Stimulated activated naive B cell treated with anti-CD40 and anti-IgM and Interleukin-4, amounts not matched to agents 10 μg/mL and 1 μg/mL and 100 μg/mL, for 72 hours (primary cell): ENCODE data around the gene DISC1.

Source experiments
- ATAC-seq, 2 donors: fragments of 150-1000 bp; cut with Tn5 transposase; replicated peaks; 2 replicates each; pipeline ENCODE4 v1.10.0; 2021; ENCODE audit warnings: moderate library complexity in 1 of 2
- DNase-seq: peaks from one replicate; pipeline ENCODE4 v3.0.0; 2021
- H3K27ac Mint-ChIP-seq: one replicate; pipeline ENCODE4 v1.8.0; 2022; ENCODE audit warnings: mild to moderate bottlenecking, mixed read lengths
- H3K27me3 Mint-ChIP-seq, 2 donors: one replicate each; pipeline ENCODE4 v1.8.0; 2022; ENCODE audit warnings: mixed read lengths in 2 of 2
- H3K36me3 Mint-ChIP-seq, 2 donors: one replicate each; pipeline ENCODE4 v1.8.0; 2022; ENCODE audit warnings: mixed read lengths in 2 of 2, mild to moderate bottlenecking in 1 of 2
- H3K4me1 Mint-ChIP-seq, 2 donors: one replicate each; pipeline ENCODE4 v1.8.0; 2022; ENCODE audit warnings: mixed read lengths in 2 of 2, mild to moderate bottlenecking in 1 of 2
- H3K4me3 Mint-ChIP-seq, 2 donors: one replicate each; pipeline ENCODE4 v1.8.0; 2022; ENCODE audit warnings: mild to moderate bottlenecking in 2 of 2, mixed read lengths in 2 of 2, moderate library complexity in 1 of 2
- H3K9me3 Mint-ChIP-seq, 2 donors: one replicate each; pipeline ENCODE4 v1.8.0; 2022; ENCODE audit warnings: mixed read lengths in 2 of 2, mild to moderate bottlenecking in 1 of 2

DISC1 gene

DNA sequence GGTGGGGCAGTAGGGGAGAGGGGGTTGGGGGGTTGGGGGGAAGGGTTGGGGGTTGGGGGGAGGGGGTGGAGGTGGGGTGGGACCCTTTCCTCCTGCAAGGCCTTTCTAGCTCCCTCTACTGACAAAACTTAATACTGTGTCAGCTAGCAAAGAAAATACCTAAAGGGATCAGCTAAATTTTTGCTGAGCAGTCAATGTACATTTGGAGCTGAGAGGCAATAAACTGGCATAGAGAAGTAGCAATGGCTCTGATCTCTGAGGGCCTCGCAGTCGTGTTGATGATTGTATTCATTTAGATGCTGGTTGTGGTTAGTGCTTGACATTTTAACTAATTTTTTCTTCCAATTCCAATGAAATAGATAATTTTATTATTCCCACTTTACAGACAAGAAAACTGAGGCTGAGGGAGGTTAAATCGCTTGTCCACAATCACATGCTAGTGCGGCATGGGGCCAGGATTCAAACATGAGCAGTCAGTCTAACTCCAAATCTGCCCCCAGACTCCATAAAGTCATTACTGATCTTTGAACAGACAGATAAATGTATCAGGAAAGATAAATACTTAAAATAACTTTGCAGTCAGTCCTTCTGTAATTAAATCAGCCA, 357.1 kb downstream of the DISC1 start:
- H3K4me1 Mint-ChIP-seq = no peaks in the 10 kb centered on the region
- no peak overlapping the region for H3K4me3 Mint-ChIP-seq
- H3K27me3 Mint-ChIP-seq = no peaks in the 10 kb centered on the region
- no peak overlapping the region for H3K27ac Mint-ChIP-seq
- no peak for DNase-seq
- no peaks in the 10 kb centered on the region for H3K9me3 Mint-ChIP-seq
- no peak for ATAC-seq
- H3K36me3 Mint-ChIP-seq = no peaks in the 10 kb centered on the region

DNA sequence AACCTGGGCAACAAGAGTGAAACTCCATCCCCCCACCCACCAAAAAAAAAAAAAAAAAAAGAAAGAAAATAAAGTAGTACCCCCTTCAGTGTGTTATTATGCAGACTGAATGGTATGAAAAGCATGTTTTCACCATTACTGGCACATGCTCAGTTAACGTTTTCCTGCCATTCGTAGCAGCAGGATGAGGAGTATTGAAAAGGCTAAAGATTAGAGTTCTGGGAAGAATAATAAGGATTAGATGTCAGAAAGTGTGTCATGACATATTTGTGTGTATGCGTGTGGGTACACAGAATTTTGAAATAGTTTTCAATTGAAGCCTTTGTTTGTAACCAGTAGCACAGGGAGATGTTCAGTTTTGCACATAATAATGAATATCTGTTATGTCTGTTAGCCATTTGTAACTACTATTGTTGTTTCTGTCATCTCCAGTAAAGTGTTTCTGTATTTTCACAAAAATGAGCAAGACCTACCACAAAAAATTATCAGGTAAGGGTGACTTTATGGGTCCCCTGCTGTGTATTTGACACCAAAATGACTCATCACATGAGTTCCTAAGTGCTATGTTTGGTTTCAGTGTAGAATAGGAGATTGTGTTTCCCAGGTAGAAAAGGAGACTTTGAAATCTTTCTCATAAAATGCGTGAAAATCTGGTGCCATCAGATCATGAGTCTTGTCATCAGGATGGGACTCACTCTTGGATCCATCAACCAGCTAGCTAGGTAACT, 358.9 kb downstream of the DISC1 start:
- Mint-ChIP-seq H3K9me3 (no peaks in the 10 kb centered on the region), H3K27ac (no peak overlapping the region), H3K4me1 (no peaks in the 10 kb centered on the region), H3K27me3 (no peaks in the 10 kb centered on the region), H3K36me3 (no peaks in the 10 kb centered on the region), H3K4me3 (no peak overlapping the region)
- DNase-seq (no peak), ATAC-seq (no peak)

DNA sequence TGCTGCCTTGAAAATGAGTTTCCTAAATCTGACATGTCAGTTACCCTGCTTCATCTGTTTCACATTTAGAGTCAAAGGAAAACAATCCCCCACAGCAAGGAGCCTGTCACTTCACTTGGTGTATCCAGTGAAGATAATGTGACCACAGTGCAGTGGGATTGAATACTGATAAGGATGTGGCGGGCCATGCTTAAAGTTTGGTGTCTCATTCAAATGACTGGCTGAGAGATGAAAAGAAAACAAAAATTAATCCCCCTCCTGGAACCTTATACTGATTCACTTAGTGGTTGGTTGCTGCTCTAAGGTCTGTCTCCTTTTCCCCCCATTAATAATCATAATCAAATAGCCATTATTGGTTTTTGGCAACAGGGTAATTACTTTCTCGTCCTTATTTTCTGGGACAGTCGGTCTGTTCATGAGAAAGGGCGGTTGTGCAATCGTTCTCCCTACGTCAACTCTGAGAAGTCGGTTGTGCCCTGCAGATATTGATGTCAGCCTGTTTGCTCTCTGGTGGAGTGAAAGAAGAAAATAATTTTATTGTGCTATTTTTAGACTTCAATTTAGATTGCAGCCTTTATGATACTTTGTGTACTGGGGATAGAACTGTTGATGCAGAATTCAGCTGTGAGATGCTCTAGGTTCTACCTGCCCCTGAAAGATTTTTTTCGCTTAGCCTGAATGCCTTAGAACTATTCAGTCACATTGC, 360.2 kb downstream of the DISC1 start:
- H3K4me1 Mint-ChIP-seq = no peaks in the 10 kb centered on the region
- no peaks in the 10 kb centered on the region for H3K9me3 Mint-ChIP-seq
- no peaks in the 10 kb centered on the region for H3K27me3 Mint-ChIP-seq
- no peak overlapping the region for H3K4me3 Mint-ChIP-seq
- DNase-seq (no peak), ATAC-seq (no peak)
- H3K27ac Mint-ChIP-seq = no peak overlapping the region
- H3K36me3 Mint-ChIP-seq = no peaks in the 10 kb centered on the region

DNA sequence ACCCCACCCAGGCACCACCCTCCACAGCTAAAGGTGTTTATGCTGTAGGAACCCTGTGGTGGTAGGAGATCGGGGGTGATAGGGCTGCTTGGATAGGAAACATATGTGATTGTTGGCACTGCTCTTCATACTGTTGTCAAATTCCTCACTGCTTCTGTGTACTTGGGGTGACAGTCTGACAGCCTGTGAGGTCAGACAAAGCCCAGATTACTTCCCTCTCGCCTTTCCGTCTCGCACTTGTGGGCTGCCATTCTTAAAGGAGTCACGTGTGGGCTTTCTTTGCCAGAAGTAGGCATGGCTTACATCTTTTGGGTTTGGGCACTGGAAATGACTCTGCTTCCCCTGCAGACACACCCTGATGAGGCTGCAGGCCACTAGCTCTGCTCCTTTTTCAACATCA, 363.8 kb downstream of the DISC1 start:
- H3K36me3 Mint-ChIP-seq = no peaks in the 10 kb centered on the region
- H3K4me1 Mint-ChIP-seq = no peaks in the 10 kb centered on the region
- H3K27ac Mint-ChIP-seq = no peak overlapping the region
- DNase-seq = no peak
- no peaks in the 10 kb centered on the region for H3K9me3 Mint-ChIP-seq
- no peak overlapping the region for H3K4me3 Mint-ChIP-seq
- no peak for ATAC-seq
- H3K27me3 Mint-ChIP-seq = no peaks in the 10 kb centered on the region

DNA sequence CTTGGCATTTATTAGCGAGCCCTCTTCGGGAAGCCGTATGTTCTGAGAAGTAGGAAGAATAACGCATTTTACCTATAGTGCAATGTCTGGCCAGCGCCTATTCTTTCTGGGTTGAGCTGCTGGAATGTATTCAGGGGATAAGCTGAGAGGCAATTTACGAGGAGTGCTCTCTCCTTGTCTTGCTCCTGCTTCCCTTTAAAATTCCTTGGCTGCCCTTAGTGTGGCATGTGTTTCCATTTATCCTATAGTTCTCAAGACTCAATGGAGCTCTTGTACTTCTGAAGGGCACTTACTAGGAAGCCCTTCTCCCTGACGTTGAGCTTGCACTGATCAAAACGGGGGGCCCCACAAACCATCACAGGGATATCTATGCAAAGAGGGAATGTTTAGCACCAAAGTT, 364.6 kb downstream of the DISC1 start:
- Mint-ChIP-seq H3K4me3 (no peak overlapping the region), H3K36me3 (no peaks in the 10 kb centered on the region), H3K4me1 (no peaks in the 10 kb centered on the region), H3K27me3 (no peaks in the 10 kb centered on the region), H3K27ac (no peak overlapping the region), H3K9me3 (no peaks in the 10 kb centered on the region)
- no peak for DNase-seq
- no peak for ATAC-seq

DNA sequence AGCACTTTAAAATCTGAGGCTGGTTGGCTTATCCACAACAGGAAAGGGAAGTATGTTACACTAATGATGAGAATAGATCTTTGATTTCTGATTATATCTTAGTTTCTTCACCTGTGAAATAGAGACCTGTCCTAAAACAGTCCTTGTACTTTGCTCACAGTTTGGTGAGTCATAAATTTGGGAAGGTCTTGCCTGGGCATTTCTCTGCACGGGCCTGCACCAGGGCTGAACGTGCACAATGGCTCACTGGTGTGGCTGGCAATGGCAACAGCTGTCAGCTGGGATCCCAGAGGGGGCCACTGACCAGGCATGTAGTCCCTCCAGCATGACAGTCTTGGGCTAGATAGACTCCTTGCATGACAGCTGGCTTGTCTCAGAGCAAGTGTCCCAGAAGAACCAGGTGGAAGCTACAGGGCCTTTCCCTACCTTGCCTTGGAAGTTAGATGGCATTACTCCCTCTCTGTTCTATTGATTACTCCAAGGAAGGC, 367.4 kb downstream of the DISC1 start:
- Mint-ChIP-seq H3K4me3 (no peak overlapping the region), H3K36me3 (no peaks in the 10 kb centered on the region), H3K27me3 (no peaks in the 10 kb centered on the region), H3K9me3 (no peaks in the 10 kb centered on the region), H3K4me1 (no peaks in the 10 kb centered on the region), H3K27ac (no peak overlapping the region)
- DNase-seq (no peak), ATAC-seq (no peak)

DNA sequence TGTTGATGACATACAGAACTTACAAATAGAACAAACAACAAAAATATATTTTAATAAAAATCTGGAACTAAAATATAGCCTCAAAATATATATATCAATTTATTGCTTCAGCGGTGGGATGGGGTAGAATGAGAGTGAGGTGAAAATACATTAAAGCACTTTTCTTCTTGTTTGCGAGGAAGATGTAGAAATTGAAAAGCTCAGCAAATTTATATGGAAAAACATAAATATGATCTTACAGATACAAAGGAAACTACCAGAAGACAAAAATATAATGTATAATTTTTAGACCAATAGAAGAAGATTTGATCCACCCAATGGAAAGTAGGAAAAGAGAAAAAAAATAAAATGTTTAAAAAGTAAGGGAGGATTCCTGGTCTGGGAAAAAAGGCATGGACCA, 372.2 kb downstream of the DISC1 start:
- Mint-ChIP-seq H3K27ac (no peak overlapping the region), H3K36me3 (no peaks in the 10 kb centered on the region), H3K9me3 (peaks cover 0 to 2% of the 10 kb centered on the region in 2 donors), H3K4me1 (no peaks in the 10 kb centered on the region), H3K4me3 (no peak overlapping the region), H3K27me3 (peaks cover 0 to 5% of the 10 kb centered on the region in 2 donors)
- DNase-seq (no peak), ATAC-seq (no peak)

DNA sequence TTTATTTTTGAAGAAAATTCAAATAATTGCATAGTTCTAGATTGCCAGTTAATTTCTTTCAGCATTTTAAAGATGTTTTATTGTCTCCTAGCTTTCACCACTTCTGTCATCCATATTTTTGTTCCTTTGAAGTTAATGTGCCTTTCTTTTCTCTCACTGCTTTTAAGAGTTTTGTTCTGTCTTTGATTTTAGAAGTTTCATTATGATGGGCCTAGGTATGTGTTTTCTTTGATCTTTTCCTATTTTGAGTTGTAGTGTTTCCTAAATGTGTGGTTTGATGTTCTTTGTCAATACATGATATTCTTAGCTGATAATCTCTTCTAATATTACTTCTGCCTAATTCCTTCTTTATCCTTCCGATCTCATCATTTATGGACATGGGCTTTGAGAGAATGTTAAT, 378.7 kb downstream of the DISC1 start:
- Mint-ChIP-seq H3K27ac (no peak overlapping the region), H3K36me3 (no peaks in the 10 kb centered on the region), H3K9me3 (no peaks in the 10 kb centered on the region), H3K4me1 (no peaks in the 10 kb centered on the region), H3K4me3 (peak overlapping the region in 1 of 2 donors; percentile 0), H3K27me3 (no peaks in the 10 kb centered on the region)
- DNase-seq (no peak), ATAC-seq (no peak)

DNA sequence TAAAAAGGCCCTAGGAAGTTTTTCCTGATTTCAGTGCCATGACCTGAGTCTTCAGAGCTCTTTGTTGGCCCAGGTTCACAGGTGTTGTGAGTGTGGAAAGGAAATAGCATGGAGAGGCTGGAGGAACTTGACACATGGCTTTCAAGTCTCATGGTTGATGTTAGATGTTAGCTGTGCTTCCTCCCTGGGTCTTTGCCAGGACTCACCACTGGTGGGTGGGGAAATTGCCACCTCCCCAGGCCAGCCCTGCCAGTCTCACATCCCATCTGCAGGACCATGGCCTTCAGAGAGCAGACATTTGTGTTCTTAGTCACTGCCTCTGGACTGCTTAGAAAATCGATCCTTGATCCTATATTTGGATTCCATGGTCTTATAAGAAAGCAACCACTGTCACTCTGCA, 383.2 kb downstream of the DISC1 start:
- no peaks in the 10 kb centered on the region for H3K4me1 Mint-ChIP-seq
- DNase-seq = no peak

DNA sequence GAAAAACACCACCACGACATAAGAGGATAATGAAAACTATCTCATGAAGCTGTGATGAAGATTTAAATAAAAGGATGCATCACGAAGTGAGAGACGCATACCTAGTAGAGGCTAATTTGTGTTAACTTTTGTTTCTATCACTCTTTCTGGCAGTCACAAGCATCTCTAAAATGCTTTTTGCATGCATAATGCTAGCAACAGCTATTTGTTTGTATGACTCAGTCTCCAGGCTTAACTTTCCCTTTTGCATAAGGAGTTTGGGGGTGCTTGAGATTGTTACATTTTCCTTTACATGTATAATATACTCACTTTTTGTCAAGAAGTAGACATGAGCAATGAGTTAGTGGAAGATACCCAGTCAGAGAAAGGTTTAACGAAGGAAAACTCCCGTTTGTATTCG, 385.4 kb downstream of the DISC1 start:
- Mint-ChIP-seq H3K36me3 (no peaks in the 10 kb centered on the region), H3K27me3 (no peaks in the 10 kb centered on the region), H3K9me3 (no peaks in the 10 kb centered on the region), H3K4me3 (no peak overlapping the region), H3K4me1 (no peaks in the 10 kb centered on the region), H3K27ac (no peak overlapping the region)
- ATAC-seq = no peak
- no peak for DNase-seq

More for the DNA sequence above, 383.2 kb downstream of the DISC1 start:
- ATAC-seq = no peak
- Mint-ChIP-seq H3K27ac (no peak overlapping the region), H3K9me3 (no peaks in the 10 kb centered on the region), H3K4me3 (no peak overlapping the region), H3K36me3 (no peaks in the 10 kb centered on the region), H3K27me3 (no peaks in the 10 kb centered on the region)

DNA sequence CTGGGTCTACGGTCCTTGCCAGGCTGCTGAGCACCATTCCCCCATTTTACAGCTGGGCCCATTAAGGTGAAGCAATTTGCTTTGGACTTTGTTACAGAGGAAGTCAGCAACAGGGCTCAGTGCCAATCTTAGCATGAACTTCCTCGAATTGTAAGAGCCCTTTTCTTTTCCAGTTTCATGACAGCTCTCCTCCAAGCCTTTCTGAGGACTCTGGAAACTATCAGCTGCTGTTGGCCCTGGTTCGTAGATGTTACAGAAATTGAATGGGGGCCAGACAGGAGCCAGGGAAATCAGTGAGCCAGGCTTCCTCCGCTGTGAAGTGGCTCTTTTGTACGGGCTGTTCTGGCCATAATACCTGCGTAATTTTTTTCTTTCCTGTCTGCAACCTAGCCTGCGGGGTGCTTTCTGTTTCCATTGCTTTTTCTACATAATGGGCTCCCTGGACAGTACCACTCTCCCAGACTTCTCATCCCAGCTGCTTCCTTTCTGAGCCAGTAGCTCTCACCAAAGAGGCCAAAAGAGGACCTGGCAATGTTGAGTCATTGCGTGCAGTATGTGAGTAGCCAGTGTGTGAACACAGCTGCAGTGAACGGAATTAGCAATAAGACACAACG, 386.3 kb downstream of the DISC1 start:
- no peaks in the 10 kb centered on the region for H3K4me1 Mint-ChIP-seq
- H3K27me3 Mint-ChIP-seq = no peaks in the 10 kb centered on the region
- H3K9me3 Mint-ChIP-seq = no peaks in the 10 kb centered on the region
- H3K27ac Mint-ChIP-seq = no peak overlapping the region
- no peaks in the 10 kb centered on the region for H3K36me3 Mint-ChIP-seq
- no peak for ATAC-seq
- no peak overlapping the region for H3K4me3 Mint-ChIP-seq
- DNase-seq = no peak

DNA sequence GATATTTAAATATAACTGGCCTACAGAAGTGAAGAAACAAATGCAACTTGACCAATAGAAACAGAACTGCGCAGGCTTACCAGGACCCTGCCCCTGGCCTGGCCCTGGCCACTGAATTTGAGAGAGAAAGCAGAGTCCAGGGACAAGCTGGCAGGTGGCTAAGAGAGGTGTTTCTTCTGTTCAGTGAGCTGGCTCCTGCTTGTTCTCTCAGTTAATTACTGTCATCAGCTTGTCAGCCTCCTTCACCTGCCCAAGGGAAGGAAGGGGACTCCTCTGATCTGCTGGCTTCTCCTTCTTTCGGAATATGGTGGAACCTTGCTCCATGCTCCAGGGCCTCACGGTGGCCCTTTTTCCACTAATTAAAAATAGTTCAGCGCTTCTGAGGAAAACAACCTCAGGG, 388.4 kb downstream of the DISC1 start:
- Mint-ChIP-seq H3K27me3 (no peaks in the 10 kb centered on the region), H3K27ac (no peak overlapping the region), H3K4me3 (no peak overlapping the region), H3K4me1 (no peaks in the 10 kb centered on the region), H3K9me3 (no peaks in the 10 kb centered on the region), H3K36me3 (no peaks in the 10 kb centered on the region)
- DNase-seq = no peak
- ATAC-seq = no peak

DNA sequence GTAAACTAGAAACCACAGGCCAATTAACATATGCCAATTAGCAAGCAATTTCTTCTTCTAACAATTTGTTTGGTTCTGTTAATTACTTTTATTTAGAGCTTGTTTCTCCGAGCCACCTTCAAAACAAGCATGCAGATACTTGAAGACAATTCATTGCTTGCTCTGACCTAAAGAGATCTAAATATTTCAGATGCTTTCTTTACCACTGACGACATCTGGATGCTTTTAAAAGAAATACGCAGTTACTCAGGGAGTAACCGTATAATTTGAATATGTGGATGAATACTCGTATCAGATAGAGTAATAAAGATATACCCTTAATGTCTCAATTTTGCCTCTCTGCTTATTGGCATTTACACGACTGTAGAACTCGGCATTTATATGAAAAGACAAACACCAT, 390.0 kb downstream of the DISC1 start:
- Mint-ChIP-seq H3K9me3 (no peaks in the 10 kb centered on the region), H3K27me3 (no peaks in the 10 kb centered on the region), H3K27ac (no peak overlapping the region), H3K4me3 (no peak overlapping the region), H3K4me1 (no peaks in the 10 kb centered on the region), H3K36me3 (no peaks in the 10 kb centered on the region)
- no peak for DNase-seq
- ATAC-seq = no peak

DNA sequence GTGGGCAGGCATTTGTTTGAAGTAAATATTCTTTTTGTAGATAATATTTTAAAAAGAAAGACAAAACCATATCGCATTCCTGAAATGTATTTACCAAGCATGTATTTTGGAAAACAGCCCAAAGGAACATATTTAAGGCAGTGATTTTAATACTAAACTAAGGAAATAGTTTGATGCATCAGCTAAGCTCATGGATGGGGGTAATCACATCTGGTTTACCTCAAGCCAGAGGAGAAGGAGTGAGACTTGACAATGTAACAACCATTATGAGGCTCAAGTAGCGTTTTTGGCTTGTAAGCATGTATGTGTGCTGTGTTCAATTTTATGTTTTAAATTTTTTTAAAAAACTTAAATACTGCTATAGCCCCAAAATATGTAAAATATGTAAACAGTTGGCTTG, 390.5 kb downstream of the DISC1 start:
- Mint-ChIP-seq H3K27me3 (no peaks in the 10 kb centered on the region), H3K4me3 (no peak overlapping the region), H3K36me3 (no peaks in the 10 kb centered on the region), H3K27ac (no peak overlapping the region), H3K4me1 (no peaks in the 10 kb centered on the region), H3K9me3 (no peaks in the 10 kb centered on the region)
- DNase-seq (no peak), ATAC-seq (no peak)

DNA sequence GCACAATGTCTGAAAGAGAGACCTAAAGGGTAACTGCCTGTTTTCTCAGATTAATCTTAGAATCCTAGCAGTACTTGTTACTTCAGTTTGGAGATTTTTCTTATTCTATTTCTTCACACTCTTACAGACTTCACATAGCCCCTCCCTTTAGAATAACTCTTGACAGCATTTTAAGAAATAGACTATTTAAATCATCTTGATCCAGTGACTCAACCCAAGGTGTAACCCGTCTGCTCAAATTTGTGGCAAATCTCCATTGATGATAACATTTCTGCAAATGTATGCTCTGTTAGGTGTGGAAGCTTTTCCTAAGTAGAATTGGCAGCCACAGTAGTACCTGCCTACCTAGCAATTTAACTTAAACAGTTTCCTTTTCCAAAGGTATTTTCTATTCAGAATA, 391.2 kb downstream of the DISC1 start:
- Mint-ChIP-seq H3K4me3 (no peak overlapping the region), H3K4me1 (no peaks in the 10 kb centered on the region), H3K36me3 (no peaks in the 10 kb centered on the region), H3K27ac (no peak overlapping the region), H3K9me3 (no peaks in the 10 kb centered on the region), H3K27me3 (no peaks in the 10 kb centered on the region)
- DNase-seq = no peak
- ATAC-seq = no peak
